GM12864 (cell line): Measurements from ENCODE around the gene AUP1.
A peak's percentile ranks its signal among the peaks of the same experiment; 100 is the strongest.

Experiments
- DNase-seq: peaks from one replicate; pipeline ENCODE4 v3.0.0-alpha.2; 2011; ENCODE audit warnings: low read depth
- H3K4me3 ChIP-seq: 2 replicates; pipeline ENCODE4 v1.5.1; 2011; ENCODE audit warnings: mild to moderate bottlenecking, low read depth, low read length, control low read depth
- TF ChIP-seq, protein P1 (sequence below): IDR thresholded peaks from 2 replicates; pipeline ENCODE4 v1.5.1; 2011; ENCODE audit warnings: low read depth, mild to moderate bottlenecking, moderate library complexity, low read length, control low read depth, inconsistent platforms; ENCODE audit errors: missing control alignments

The AUP1 gene

DNA sequence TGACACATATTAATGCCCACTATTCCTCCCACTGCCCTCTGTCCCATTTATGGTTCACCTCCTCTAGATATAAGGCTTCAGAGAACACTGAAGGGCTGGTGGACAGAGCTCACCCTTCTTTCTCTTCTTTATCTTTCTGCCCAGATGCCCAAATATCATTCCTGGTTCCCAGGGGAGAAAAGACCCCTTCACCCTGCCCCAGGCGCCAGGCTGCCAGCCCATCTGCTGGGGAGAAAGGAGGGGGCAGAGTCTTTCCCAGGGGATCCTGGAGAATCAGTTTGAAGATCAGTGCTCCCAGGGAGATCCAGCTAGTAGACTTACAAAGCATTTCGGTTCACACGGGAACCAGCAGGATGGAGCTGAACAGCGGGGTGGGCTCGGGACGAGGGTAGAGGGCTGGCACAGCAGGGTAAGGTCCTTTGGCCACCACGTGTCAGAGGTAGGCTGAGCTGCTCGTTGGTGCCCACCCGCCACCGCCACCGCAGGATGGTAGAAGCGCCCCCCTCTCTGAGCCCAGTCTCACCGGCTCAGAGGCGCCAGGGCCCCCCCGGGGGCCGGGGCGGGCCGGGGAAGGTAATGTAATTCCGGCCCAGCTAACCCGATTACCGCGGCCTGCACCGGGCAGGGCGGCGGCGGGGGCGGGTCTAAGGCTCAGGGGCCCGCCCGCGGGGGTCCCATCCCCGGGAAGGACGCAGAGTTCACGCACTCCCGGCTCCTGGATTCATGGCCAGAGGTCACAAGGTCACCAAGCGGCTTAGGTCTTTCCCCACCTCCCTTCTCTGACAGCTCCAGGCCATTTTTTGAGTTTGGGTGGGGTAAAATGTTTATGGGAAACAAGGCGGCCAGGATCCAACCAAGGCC is 16.5 kb downstream of the AUP1 start:
- no peak overlapping the region for H3K4me3 ChIP-seq
- TF ChIP-seq, protein P1, sequence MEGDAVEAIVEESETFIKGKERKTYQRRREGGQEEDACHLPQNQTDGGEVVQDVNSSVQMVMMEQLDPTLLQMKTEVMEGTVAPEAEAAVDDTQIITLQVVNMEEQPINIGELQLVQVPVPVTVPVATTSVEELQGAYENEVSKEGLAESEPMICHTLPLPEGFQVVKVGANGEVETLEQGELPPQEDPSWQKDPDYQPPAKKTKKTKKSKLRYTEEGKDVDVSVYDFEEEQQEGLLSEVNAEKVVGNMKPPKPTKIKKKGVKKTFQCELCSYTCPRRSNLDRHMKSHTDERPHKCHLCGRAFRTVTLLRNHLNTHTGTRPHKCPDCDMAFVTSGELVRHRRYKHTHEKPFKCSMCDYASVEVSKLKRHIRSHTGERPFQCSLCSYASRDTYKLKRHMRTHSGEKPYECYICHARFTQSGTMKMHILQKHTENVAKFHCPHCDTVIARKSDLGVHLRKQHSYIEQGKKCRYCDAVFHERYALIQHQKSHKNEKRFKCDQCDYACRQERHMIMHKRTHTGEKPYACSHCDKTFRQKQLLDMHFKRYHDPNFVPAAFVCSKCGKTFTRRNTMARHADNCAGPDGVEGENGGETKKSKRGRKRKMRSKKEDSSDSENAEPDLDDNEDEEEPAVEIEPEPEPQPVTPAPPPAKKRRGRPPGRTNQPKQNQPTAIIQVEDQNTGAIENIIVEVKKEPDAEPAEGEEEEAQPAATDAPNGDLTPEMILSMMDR: no peak
- DNase-seq: no peak

DNA sequence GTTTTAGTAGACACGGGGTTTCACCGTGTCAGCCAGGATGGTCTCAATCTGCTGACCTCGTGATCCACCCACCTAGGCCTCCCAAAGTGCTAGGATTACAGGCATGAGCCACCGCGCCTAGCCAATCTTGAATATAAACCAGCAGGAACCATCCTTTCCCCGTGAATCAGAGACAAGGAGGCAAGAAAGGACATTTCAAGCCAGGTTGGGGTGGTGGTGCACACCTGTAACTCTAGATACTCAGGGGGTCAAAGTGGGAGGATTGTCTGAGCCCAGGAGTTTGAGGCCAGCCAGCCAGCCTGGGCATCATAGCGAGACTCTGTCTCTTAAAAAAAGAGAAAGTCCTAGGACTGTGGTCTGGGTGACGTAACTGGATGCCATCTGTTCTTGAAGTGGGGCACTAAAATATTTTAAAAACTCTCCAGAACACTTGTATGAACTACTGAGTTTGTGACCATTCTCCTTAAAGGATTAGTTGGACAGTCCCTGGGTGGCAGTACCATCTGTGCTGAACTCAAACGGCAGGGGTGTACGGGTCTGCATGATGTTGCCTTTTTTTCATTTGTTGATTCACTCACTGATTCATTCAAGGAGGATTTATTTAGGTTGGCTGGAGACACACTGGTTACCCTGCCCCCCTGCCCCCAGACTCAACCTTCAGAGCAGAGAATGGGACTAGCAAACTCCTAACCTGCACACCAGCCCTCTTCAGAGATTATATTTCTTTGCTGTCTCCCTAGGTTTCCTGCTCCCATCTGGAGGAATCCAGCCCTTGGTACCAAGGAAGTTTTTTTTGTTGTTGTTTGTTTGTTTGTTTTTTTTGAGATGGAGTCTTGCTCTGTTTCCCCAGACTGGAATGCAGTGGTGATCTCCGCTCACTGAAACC is 18.2 kb downstream of the AUP1 start:
- H3K4me3 ChIP-seq: no peak overlapping the region
- TF ChIP-seq, protein P1: no peak
- DNase-seq: no peak

DNA sequence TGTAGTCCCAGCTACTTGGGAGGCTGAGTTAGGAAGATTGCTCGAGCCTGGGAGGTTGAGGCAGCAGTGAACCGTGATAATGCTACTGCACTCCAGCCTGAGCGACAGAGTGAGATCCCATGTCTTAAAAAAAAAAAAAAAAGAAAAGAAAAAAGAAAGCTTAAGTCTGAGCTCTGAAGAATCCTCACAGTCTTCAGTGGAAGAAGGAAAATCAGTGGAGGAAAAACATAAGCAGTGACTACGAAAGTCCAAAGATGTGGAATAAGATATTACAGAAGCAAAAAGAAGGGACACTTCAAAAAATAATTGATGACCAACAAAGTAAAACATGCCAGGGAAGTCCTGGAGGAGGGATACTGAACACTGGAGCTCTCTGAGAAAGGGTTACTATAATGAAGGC is 19.2 kb downstream of the AUP1 start:
- DNase-seq: no peak
- no peak overlapping the region for H3K4me3 ChIP-seq
- TF ChIP-seq, protein P1: no peak

DNA sequence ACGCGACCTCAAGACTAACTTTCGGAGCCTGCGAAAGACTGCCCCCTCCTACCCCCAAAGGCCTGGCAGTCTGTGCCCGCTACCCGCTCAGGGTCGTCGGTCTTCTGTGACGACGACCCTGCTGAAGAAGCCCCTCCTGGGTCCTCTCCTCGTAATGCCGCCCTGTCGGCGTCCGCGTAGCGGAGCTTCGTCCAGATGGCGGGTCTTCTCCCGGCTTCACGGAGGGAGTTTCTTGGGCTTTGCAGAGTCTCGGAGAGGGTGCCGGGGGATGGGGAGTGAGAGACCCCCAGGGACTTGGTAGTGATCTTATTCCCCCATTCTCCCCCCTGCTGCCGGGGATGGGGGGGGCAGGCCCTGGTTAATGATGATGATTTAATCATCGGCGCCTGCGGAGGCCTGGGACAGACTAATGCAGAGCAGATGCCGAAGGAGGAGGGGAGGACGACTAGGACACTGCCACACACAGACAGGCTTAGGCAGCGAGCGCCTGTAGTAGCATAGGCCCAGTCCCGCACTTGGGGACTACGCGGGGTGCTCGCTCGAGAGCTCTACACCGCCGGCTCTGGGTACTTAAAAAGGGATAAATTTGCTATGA is 21.5 kb downstream of the AUP1 start:
- TF ChIP-seq, protein P1: no peak
- H3K4me3 ChIP-seq: peak overlapping the region; percentile 79
- DNase-seq: no peak

DNA sequence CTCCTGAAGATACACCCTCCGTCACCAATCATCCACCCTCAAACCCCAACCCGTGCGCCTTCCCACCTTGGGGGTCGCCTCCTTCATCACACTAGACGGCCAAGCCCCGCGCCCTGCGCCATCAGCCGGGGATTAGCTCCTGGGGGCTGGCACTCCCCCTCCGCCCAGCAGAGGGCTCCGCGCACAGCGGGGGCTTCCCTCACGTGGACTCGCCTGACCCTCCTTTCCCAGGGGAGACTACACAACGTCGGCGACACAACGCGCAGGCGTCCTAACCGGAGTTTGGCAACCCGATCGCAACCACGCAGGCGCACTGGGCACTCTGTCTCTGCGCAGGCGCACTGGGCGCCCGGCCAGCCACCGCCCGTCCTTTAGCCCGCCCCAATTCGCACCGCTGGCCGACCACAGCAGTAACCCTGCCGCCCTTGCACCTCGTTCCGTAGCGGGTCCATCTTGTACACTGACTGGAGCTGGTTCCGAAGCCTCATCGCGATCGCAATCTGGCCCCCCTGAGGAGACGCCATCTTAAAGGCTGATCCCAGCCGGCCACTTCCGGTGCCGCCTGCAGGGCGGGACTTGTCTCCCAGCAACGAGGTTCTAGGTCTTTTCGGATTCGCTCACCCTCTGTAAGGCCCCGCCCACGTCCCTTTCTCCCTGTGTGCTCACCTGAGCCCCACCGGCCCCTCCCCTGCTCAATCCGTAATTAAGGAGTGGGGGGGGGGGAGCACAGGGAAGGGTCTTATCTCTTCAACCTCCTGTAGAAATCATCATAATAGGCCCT is 22.2 kb downstream of the AUP1 start, which contains the start of gene PCGF1:
PCGF1 (minus strand) TSS at position 551 of the 781 bp plus-strand sequence; CDS start at position 524, 27 bp downstream.
- peak within 1 kb of the TSS; percentile 79 for H3K4me3 ChIP-seq
- TF ChIP-seq, protein P1: peak; percentile 57
- DNase-seq: peak; percentile 96
